A673 (cell line): ENCODE results near the gene GIT2. TPM values are rescaled to one million over a fixed set of nuclear protein-coding genes. Genes with fewer than 3 reads are reported as not detected.
A peak's percentile ranks its signal among the peaks of the same experiment; 100 is the strongest.

ENCODE experiments used
- BruUV-seq: library from RNA; stranded (reverse); fragments of 400-500 nt; replicated peaks from 2 replicates; lab custom pipeline; 2021; lab: Mats Ljungman, UMichigan
- CTCF ChIA-PET: fragments of 300-600 bp; sonication (Branson Sonifier 250); formaldehyde crosslinking; loops from one replicate; lab custom pipeline; 2022; ENCODE audit warnings: antibody characterized with exemption; lab: Charles Lee
- POLR2A ChIA-PET: fragments of 300-600 bp; sonication (Branson Sonifier 250); formaldehyde crosslinking; loops from one replicate; lab custom pipeline; 2022; ENCODE audit warnings: antibody characterized with exemption; ENCODE audit not compliant: low non-redundant PET; lab: Charles Lee
- DNase-seq: peaks from one replicate; pipeline ENCODE4 v3.0.0-alpha.2; 2015; ENCODE audit warnings: low spot score
- H3K27ac ChIP-seq: fragments of 200-600 bp; sonication (generic); 2 replicates; pipeline ENCODE4 v1.5.1; 2016; ENCODE audit warnings: mixed run types, low read depth, mild to moderate bottlenecking, mixed read lengths, antibody characterized with exemption, low read length; ENCODE audit not compliant: poor library complexity, severe bottlenecking
- H3K27me3 ChIP-seq: fragments of 200-600 bp; sonication (generic); replicated peaks from 2 replicates; pipeline ENCODE4 v1.6.1; 2017; ENCODE audit warnings: mixed run types, low read depth, mild to moderate bottlenecking, mixed read lengths, antibody characterized with exemption, low read length; ENCODE audit not compliant: insufficient read depth, poor library complexity
- H3K36me3 ChIP-seq: fragments of 200-600 bp; sonication (generic); 2 replicates; pipeline ENCODE4 v1.6.1; 2016; ENCODE audit warnings: mixed run types, mild to moderate bottlenecking, mixed read lengths, antibody characterized with exemption, low read length; ENCODE audit not compliant: insufficient read depth, poor library complexity, severe bottlenecking
- H3K4me1 ChIP-seq: fragments of 200-600 bp; sonication (generic); 2 replicates; pipeline ENCODE4 v1.6.1; 2017; ENCODE audit warnings: mixed run types, mild to moderate bottlenecking, mixed read lengths, antibody characterized with exemption, low read length; ENCODE audit not compliant: insufficient read depth, poor library complexity, severe bottlenecking
- H3K4me3 ChIP-seq: fragments of 200-600 bp; sonication (generic); 2 replicates; pipeline ENCODE4 v1.5.1; 2016; ENCODE audit warnings: low read depth, mixed run types, mild to moderate bottlenecking, mixed read lengths, low read length; ENCODE audit not compliant: poor library complexity, severe bottlenecking
- H3K9me3 ChIP-seq: fragments of 200-600 bp; sonication (generic); 2 replicates; pipeline ENCODE4 v1.6.1; 2016; ENCODE audit warnings: mixed run types, low read depth, mild to moderate bottlenecking, mixed read lengths, antibody characterized with exemption, low read length; ENCODE audit not compliant: poor library complexity, severe bottlenecking
- CTCF ChIP-seq: fragments of 300-800, 200-600 bp; sonication (generic); conservative IDR thresholded peaks from 2 replicates; pipeline ENCODE4 v1.5.1; 2017; ENCODE audit warnings: low read depth, mild to moderate bottlenecking, antibody characterized with exemption, low read length, moderate library complexity, mixed read lengths
- EZH2 ChIP-seq: fragments of 200-600 bp; sonication (generic); IDR thresholded peaks from 2 replicates; pipeline ENCODE4 v1.6.1; 2017; ENCODE audit warnings: borderline replicate concordance, low read depth, mild to moderate bottlenecking, mixed read lengths, antibody characterized with exemption, low read length; ENCODE audit not compliant: poor library complexity, severe bottlenecking
- intact Hi-C: fragments of 100-400 bp; cut with micrococcal nuclease; formaldehyde crosslinking; loops from one replicate; pipeline ENCODE4 v1.10.0; 2022; ENCODE audit not compliant: unreplicated experiment
- total RNA-seq: library from RNA; stranded (reverse); gene quantifications from 2 replicates; pipeline ENCODE4 v1.2.3, GENCODE V29; 2021

The GIT2 gene
- total RNA-seq, 1 experiment from 2014 or later = 48.1 TPM

- H3K27me3 ChIP-seq = no peaks in the 10 kb centered on the region
- intact Hi-C loops = no loop called here
- H3K36me3 ChIP-seq = peaks cover 24% of the 10 kb centered on the region
- no peak for DNase-seq
- H3K4me1 ChIP-seq = peaks cover 18% of the 10 kb centered on the region
- ChIA-PET CTCF (no interaction called here), POLR2A (no interaction called here)
- no peak overlapping the region for H3K4me3 ChIP-seq
- no TSS peak for BruUV-seq
- TF ChIP-seq EZH2 (no peak), CTCF (no peak)
- peak overlapping the region; percentile 70 for H3K27ac ChIP-seq
- H3K9me3 ChIP-seq = no peaks in the 10 kb centered on the region
Observed at GRCh38 chr12:109946505-109946904, 49.7 kb downstream of the GIT2 start.

GRCh38 chr12:109944561-109945359 is 51.4 kb downstream of the GIT2 start:
- H3K4me1 ChIP-seq = peaks cover 18% of the 10 kb centered on the region
- intact Hi-C loops = no loop called here
- no peak overlapping the region for H3K4me3 ChIP-seq
- POLR2A ChIA-PET = no interaction called here
- peaks cover 8% of the 10 kb centered on the region for H3K36me3 ChIP-seq
- H3K27me3 ChIP-seq = no peaks in the 10 kb centered on the region
- DNase-seq = no peak
- no peaks in the 10 kb centered on the region for H3K9me3 ChIP-seq
- CTCF ChIA-PET = no interaction called here
- BruUV-seq = no TSS peak
- H3K27ac ChIP-seq = no peak overlapping the region
- TF ChIP-seq CTCF (no peak), EZH2 (no peak)

- POLR2A ChIA-PET = no interaction called here
Observed at GRCh38 chr12:109943811-109944210, 52.4 kb downstream of the GIT2 start.

More at GRCh38 chr12:109943811-109944210, 52.4 kb downstream of the GIT2 start:
- no peak for DNase-seq
- intact Hi-C loops = no loop called here
- Histone ChIP-seq H3K27ac (no peak overlapping the region), H3K4me3 (no peak overlapping the region), H3K36me3 (peaks cover 3% of the 10 kb centered on the region), H3K4me1 (peaks cover 11% of the 10 kb centered on the region), H3K27me3 (no peaks in the 10 kb centered on the region), H3K9me3 (no peaks in the 10 kb centered on the region)
- BruUV-seq = no TSS peak
- no peak for TF ChIP-seq EZH2
- TF ChIP-seq CTCF = no peak
- CTCF ChIA-PET = no interaction called here
